Spleen (tissue), 11 donors: ENCODE measurements around the gene ABI3BP. TPM values are rescaled to one million over a fixed set of nuclear protein-coding genes. Genes with fewer than 3 reads are reported as not detected.

Experiments used
- DNase-seq: peaks from one replicate; pipeline ENCODE4 v3.0.0-alpha.2; 2020
- H3K27ac ChIP-seq, 8 donors: fragments of 200-600 bp; sonication (generic) in 7 of 8; 1 replicate in 4 of 8; 2 replicates in 4 of 8; pipeline versions ENCODE4 v1.5.0 to v1.8.0; 2016 to 2021; ENCODE audit warnings: inconsistent platforms in 4 of 8, mild to moderate bottlenecking in 4 of 8, moderate library complexity in 1 of 8
- H3K27me3 ChIP-seq, 7 donors: fragments of 200-600 bp; sonication (generic) in 6 of 7; replicated peaks in 1 of 7; 1 replicate in 4 of 7; 2 replicates in 3 of 7; pipeline versions ENCODE4 v1.5.0 to v1.8.0; 2016 to 2021; ENCODE audit warnings: inconsistent platforms in 3 of 7, mild to moderate bottlenecking in 1 of 7
- H3K36me3 ChIP-seq, 6 donors: fragments of 200-600 bp; sonication (generic) in 5 of 6; 1 replicate in 4 of 6; 2 replicates in 2 of 6; pipeline versions ENCODE4 v1.5.0 to v1.8.0; 2016 to 2021; ENCODE audit warnings: inconsistent platforms in 2 of 6
- H3K4me1 ChIP-seq, 6 donors: fragments of 200-600 bp; sonication (generic) in 5 of 6; 1 replicate in 3 of 6; 2 replicates in 3 of 6; pipeline versions ENCODE4 v1.5.0 to v1.8.0; 2016 to 2021; ENCODE audit warnings: inconsistent platforms in 3 of 6
- H3K4me3 ChIP-seq, 8 donors: fragments of 200-600 bp; sonication (generic) in 7 of 8; 1 replicate in 4 of 8; 2 replicates in 4 of 8; pipeline versions ENCODE4 v1.5.0 to v1.8.0; 2016 to 2021; ENCODE audit warnings: inconsistent platforms in 4 of 8, mild to moderate bottlenecking in 4 of 8, moderate library complexity in 2 of 8
- H3K9me3 ChIP-seq, 8 donors: fragments of 200-600 bp; sonication (generic) in 7 of 8; 1 replicate in 4 of 8; 2 replicates in 4 of 8; pipeline versions ENCODE4 v1.5.0 to v1.8.0; 2016 to 2021; ENCODE audit warnings: inconsistent platforms in 4 of 8
- POLR2A ChIP-seq, 3 donors: fragments of 450-650 bp; IDR thresholded peaks; one replicate each; pipeline ENCODE4 v1.5.1; 2017; ENCODE audit warnings: antibody characterized with exemption in 3 of 3, mild to moderate bottlenecking in 1 of 3
- POLR2AphosphoS5 ChIP-seq, 3 donors: sonication (generic); formaldehyde crosslinking; IDR thresholded peaks; one replicate each; pipeline ENCODE4 v1.5.1; 2017; ENCODE audit warnings: antibody characterized with exemption in 3 of 3
- WGBS, 5 donors: extraction: QIAGEN DNeasy Blood & Tissue Kit in 3 of 5; methylation state at CpG; one replicate each; pipeline versions ENCODE4 v1.1.5 to v1.1.7; 2013 to 2018; 5-methylcytosine and 5-hydroxymethylcytosine counted together
- intact Hi-C: fragments of 100-400 bp; cut with DNase I; formaldehyde crosslinking; loops from one replicate; pipeline ENCODE4 v1.15.0; 2023; ENCODE audit warnings: low total_unique reads
- polyA plus RNA-seq, 3 donors: library from polyadenylated mRNA; stranded (reverse); fragments of 200-250 nt; gene quantifications; one replicate each; pipeline ENCODE4 v1.2.1, GENCODE V29; 2013
- total RNA-seq, 7 donors: library from RNA; depleted of rRNA in 3 of 7; stranded (reverse); fragments of >200 nt in 3 of 7; fragmentation: NEBNext Ultra II Directional in 4 of 7; extraction: Animal tissue kit (Norgen Biotek cat#: 25700) in 4 of 7; gene quantifications; one replicate each; pipeline versions ENCODE4 v1.1.0 to v1.2.1, GENCODE V29; 2016 to 2021
- TF ChIP-seq, protein P1 (sequence below), 11 experiments: fragments of 200-600 bp in 7 of 11; fragments of 450-650 bp in 4 of 11; sonication (generic) in 4 of 11; IDR thresholded peaks in 8 of 11; conservative IDR thresholded peaks in 3 of 11; 1 replicate in 7 of 11; 2 replicates in 4 of 11; pipeline versions ENCODE4 v1.4.0 to v1.8.0; 2016 to 2021; ENCODE audit warnings: antibody characterized with exemption in 11 of 11, inconsistent platforms in 4 of 11, mild to moderate bottlenecking in 1 of 11
- donor health status: healthy with polysubstance abuse.
- donor health status: DM: no; HTN: no; CAD: no; lungs with moderate emphysema.
- donor health status: DM: no; HTN: no; CAD: no.
- donor health status: Bipolar disorder and iron deficiency.
- donor health status: healthy.
- donor health status: DM: no; HTN: no; CAD: no.
- donor health status: DM: yes; HTN: yes; CAD: no.

Gene ABI3BP
- total and polyA plus RNA-seq, 10 donors, result 4.2 to 29.9 (median 16.3) TPM

DNA sequence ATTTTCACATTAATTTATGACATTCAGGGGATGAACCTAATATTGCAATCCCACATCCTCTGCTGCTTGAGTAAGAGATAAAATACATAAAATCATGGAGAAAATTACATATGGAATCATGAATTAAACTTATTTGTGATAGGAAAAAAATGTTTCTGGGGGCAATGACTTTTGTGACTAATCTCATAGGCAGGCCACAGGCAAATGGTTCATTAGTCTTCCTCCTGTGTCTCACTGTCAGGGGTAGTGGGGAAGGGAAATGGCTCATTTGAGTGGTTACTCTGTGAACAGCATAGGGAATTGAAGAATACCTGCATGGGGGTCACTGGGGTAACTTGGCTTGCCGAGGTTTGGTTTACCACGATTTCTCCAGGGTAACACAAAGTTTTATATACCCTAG lies 211.9 kb downstream of the ABI3BP start:
- Histone ChIP-seq H3K27me3 (no peaks in the 10 kb centered on the region), H3K4me3 (no peak overlapping the region), H3K9me3 (peaks cover 0 to 19% (median 11%) of the 10 kb centered on the region in 8 donors), H3K27ac (no peak overlapping the region), H3K4me1 (no peaks in the 10 kb centered on the region), H3K36me3 (no peaks in the 10 kb centered on the region)
- DNase-seq, result no peak
- intact Hi-C loops, result no loop called here
- WGBS, 5 donors, result 90 to 96% (median 91%) methylated on average over 2 of the region's 2 CpGs
- TF ChIP-seq POLR2A (IDR thresholded peaks at IDR 0.05) (no peak), POLR2AphosphoS5 (IDR thresholded peaks at IDR 0.05) (no peak)
- TF ChIP-seq, protein P1, sequence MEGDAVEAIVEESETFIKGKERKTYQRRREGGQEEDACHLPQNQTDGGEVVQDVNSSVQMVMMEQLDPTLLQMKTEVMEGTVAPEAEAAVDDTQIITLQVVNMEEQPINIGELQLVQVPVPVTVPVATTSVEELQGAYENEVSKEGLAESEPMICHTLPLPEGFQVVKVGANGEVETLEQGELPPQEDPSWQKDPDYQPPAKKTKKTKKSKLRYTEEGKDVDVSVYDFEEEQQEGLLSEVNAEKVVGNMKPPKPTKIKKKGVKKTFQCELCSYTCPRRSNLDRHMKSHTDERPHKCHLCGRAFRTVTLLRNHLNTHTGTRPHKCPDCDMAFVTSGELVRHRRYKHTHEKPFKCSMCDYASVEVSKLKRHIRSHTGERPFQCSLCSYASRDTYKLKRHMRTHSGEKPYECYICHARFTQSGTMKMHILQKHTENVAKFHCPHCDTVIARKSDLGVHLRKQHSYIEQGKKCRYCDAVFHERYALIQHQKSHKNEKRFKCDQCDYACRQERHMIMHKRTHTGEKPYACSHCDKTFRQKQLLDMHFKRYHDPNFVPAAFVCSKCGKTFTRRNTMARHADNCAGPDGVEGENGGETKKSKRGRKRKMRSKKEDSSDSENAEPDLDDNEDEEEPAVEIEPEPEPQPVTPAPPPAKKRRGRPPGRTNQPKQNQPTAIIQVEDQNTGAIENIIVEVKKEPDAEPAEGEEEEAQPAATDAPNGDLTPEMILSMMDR (IDR thresholded peaks at IDR 0.05 in 8 of 11, conservative IDR thresholded peaks at IDR 0.05 in 3 of 11), result no peak

DNA sequence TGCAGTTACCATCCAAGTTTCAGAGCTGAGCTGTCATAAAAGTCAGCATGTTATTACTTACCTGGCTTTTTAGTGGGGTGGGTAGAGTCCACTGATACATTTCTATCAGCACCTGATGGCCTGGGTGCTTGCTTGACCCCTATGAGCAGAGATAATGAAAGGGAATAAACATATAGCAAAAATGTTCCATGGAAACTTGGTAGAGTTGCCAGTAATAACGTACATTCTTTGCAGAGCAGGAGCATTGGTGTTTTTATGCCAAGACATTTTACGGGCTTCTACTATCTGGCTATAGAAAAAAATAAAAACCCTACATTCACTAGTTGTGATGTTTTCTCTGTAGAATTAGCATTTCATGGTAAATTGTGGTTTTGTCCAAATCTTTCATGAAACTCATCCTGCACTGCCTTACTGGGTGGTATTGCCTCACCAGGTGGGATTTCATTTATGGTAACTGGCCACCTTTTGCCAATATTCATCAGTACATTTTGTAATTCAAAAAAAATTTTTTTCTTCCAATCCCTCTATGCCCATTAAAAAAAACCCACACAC lies 213.1 kb downstream of the ABI3BP start:
- TF ChIP-seq, protein P1 (IDR thresholded peaks at IDR 0.05 in 8 of 11, conservative IDR thresholded peaks at IDR 0.05 in 3 of 11), result no peak
- TF ChIP-seq POLR2A (IDR thresholded peaks at IDR 0.05) (no peak), POLR2AphosphoS5 (IDR thresholded peaks at IDR 0.05) (no peak)
- no peak overlapping the region for H3K27ac ChIP-seq
- no peaks in the 10 kb centered on the region for H3K27me3 ChIP-seq
- H3K4me3 ChIP-seq, result no peak overlapping the region
- WGBS, 5 donors, result 81 to 95% (median 90%) methylated on average over 2 of the region's 2 CpGs
- intact Hi-C loops, result no loop called here
- no peaks in the 10 kb centered on the region for H3K36me3 ChIP-seq
- no peak for DNase-seq
- H3K9me3 ChIP-seq, result peaks cover 0 to 9% (median under 1%) of the 10 kb centered on the region in 8 donors
- H3K4me1 ChIP-seq, result no peaks in the 10 kb centered on the region

DNA sequence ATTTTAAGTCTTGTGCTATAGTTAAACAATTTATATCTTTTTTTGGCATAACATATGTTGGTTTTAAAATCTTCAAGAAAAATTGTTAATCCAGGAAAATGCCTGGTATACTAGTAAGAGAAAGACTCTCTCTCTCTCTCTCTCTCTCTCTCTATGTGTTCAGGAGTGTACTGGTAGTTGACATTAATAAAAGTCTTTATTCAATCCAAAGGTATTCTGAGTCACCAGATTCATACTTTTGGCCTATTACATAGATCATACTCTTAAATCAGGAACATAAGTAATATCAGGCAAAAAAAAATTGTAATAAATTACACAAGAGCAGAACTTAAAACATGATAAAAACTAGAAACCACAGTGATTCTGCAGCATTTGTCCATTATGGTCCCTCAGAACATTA lies 213.7 kb downstream of the ABI3BP start:
- H3K27ac ChIP-seq, result no peak overlapping the region
- H3K9me3 ChIP-seq, result peaks cover 0 to 3% (median 0%) of the 10 kb centered on the region in 8 donors
- H3K4me3 ChIP-seq, result no peak overlapping the region
- no peaks in the 10 kb centered on the region for H3K4me1 ChIP-seq
- H3K27me3 ChIP-seq, result no peaks in the 10 kb centered on the region
- no peak for DNase-seq
- intact Hi-C loops, result no loop called here
- TF ChIP-seq, protein P1 (IDR thresholded peaks at IDR 0.05 in 8 of 11, conservative IDR thresholded peaks at IDR 0.05 in 3 of 11), result no peak
- TF ChIP-seq POLR2AphosphoS5 (IDR thresholded peaks at IDR 0.05) (no peak), POLR2A (IDR thresholded peaks at IDR 0.05) (no peak)
- no peaks in the 10 kb centered on the region for H3K36me3 ChIP-seq

DNA sequence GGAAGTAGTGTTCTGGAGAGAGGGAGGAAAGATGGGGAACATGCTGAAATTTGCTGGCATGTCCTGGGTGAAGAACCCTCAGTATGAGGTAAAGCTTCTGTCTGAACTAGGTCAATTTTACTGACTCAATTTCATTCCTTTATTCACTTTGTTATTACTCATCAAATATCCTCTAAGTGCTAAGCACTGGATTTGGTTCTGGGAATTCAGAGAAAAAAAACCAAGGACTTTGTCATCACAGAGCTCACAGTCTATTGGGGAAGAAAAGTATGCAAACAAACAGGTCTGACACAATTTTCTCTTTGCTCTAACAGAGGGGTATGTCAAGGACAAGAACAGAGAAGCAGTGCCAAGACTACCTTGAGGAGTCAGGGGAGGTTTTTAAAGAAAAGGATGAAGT lies 215.9 kb downstream of the ABI3BP start:
- H3K4me1 ChIP-seq, result no peaks in the 10 kb centered on the region
- no peak for DNase-seq
- H3K27me3 ChIP-seq, result no peaks in the 10 kb centered on the region
- intact Hi-C loops, result no loop called here
- no peaks in the 10 kb centered on the region for H3K9me3 ChIP-seq
- no peaks in the 10 kb centered on the region for H3K36me3 ChIP-seq
- no peak for TF ChIP-seq POLR2A (IDR thresholded peaks at IDR 0.05)
- no peak for TF ChIP-seq POLR2AphosphoS5 (IDR thresholded peaks at IDR 0.05)
- TF ChIP-seq, protein P1 (IDR thresholded peaks at IDR 0.05 in 8 of 11, conservative IDR thresholded peaks at IDR 0.05 in 3 of 11), result no peak
- no peak overlapping the region for H3K27ac ChIP-seq
- no peak overlapping the region for H3K4me3 ChIP-seq
